Measurements from ENCODE around the gene KCNQ1. TPM values are rescaled to one million over a fixed set of nuclear protein-coding genes. Genes with fewer than 3 reads are reported as not detected.

The KCNQ1 gene
- total RNA-seq, 1 experiment from 2014 or later: not detected

DNA sequence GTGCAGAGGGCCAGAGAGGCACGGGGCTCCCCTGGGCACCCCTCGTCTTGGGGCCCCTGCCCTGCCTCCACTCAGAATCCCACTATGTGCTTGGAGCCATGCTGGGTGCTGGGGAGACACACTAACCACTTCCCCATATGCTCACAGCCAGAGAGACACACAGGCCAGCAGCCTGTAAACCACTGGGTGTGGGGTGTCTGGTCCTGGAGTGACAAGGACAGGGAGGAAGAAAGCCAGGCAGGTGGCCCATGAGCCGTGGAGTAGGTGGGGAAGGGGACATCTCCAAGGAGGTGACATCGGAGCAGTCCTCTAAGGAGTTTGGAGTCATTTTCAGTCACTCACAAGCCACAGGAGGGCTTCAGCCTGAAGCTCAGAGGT, 381.9 kb downstream of the KCNQ1 start:
- 0 out of 2 replicates have a peak, but pooled peaks cover 3% of the 10 kb centered on the region for H3F3A ChIP-seq (ENCODE audit: insufficient read depth, low read depth)
- no peak overlapping the region for H2AFZ ChIP-seq
- H3K4me2 ChIP-seq: no peak overlapping the region; the same call in 1 of the 2 replicates
- no peak for TF ChIP-seq EZH2 (IDR thresholded peaks at IDR 0.05; ENCODE audit: low read depth)
- TF ChIP-seq, protein P1, sequence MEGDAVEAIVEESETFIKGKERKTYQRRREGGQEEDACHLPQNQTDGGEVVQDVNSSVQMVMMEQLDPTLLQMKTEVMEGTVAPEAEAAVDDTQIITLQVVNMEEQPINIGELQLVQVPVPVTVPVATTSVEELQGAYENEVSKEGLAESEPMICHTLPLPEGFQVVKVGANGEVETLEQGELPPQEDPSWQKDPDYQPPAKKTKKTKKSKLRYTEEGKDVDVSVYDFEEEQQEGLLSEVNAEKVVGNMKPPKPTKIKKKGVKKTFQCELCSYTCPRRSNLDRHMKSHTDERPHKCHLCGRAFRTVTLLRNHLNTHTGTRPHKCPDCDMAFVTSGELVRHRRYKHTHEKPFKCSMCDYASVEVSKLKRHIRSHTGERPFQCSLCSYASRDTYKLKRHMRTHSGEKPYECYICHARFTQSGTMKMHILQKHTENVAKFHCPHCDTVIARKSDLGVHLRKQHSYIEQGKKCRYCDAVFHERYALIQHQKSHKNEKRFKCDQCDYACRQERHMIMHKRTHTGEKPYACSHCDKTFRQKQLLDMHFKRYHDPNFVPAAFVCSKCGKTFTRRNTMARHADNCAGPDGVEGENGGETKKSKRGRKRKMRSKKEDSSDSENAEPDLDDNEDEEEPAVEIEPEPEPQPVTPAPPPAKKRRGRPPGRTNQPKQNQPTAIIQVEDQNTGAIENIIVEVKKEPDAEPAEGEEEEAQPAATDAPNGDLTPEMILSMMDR (conservative IDR thresholded peaks at IDR 0.05): no peak
- BruUV-seq (replicated peaks): no TSS peak
- H3K4me3 ChIP-seq: no peak overlapping the region
- no peaks in the 10 kb centered on the region for H3K79me2 ChIP-seq (ENCODE audit: low read depth)
- DNase-seq: no peak
- H3K36me3 ChIP-seq (ENCODE audit: low read depth): no peaks in the 10 kb centered on the region
- peaks cover 19% of the 10 kb centered on the region for H3K4me1 ChIP-seq (replicated peaks; ENCODE audit: insufficient read depth)
- intact Hi-C loops (cut with micrococcal nuclease; ENCODE audit: unreplicated experiment): loop anchor here (5.0 kb wide), 1 partner anchor 61 kb away; the partner anchor contains the start of gene CDKN1C
- H3K9me3 ChIP-seq (ENCODE audit: insufficient read depth, low read depth): 0 out of 2 replicates have a peak, but pooled peaks cover 3% of the 10 kb centered on the region
- no peaks in the 10 kb centered on the region for H3K9me2 ChIP-seq (ENCODE audit: insufficient read depth)
- no peaks in the 10 kb centered on the region for H3K27me3 ChIP-seq (ENCODE audit: insufficient read depth, low read depth)
- POLR2A ChIA-PET (ENCODE audit: unreplicated experiment): interaction anchor here (0.5 kb wide), 1 partner anchor 450 kb away, joined by 3 read pairs; no protein-coding TSS in a partner anchor
- H3K27ac ChIP-seq: no peak overlapping the region
- no peaks in the 10 kb centered on the region for H4K20me1 ChIP-seq (ENCODE audit: insufficient read depth)
- CTCF ChIA-PET: no interaction called here

DNA sequence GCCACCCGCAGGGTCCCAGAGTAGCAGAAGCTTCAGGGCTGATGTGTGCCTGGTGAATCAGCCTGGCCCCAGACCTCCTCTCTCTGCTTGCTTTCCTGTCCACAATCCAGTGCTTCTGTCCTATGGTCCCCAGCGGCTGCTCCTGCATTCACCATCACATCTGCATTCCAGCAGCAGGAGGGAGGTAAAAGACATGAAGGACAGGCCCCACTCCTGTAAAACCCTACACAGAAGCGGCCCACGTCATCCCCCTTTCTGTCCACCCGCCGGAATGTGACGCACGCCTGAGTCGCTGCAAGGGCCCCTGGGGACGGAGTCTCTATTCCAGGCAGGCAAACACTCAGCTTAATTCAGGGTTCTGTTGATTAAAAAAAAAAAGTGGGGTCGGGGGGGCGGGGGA, 382.4 kb downstream of the KCNQ1 start:
- CTCF ChIA-PET: interaction anchor here (0.7 kb wide), 1 partner anchor 10 kb away, joined by 3 read pairs; no protein-coding TSS in a partner anchor
- 0 out of 2 replicates have a peak, but pooled peaks cover 3% of the 10 kb centered on the region for H3F3A ChIP-seq (ENCODE audit: insufficient read depth, low read depth)
- intact Hi-C loops (cut with micrococcal nuclease; ENCODE audit: unreplicated experiment): loop anchor here (5.0 kb wide), 1 partner anchor 60 kb away; the partner anchor contains the start of gene CDKN1C
- no peak overlapping the region for H3K27ac ChIP-seq
- 0 out of 2 replicates have a peak, but pooled peaks cover 3% of the 10 kb centered on the region for H3K9me3 ChIP-seq (ENCODE audit: insufficient read depth, low read depth)
- H3K9me2 ChIP-seq (ENCODE audit: insufficient read depth): no peaks in the 10 kb centered on the region
- TF ChIP-seq EZH2 (IDR thresholded peaks at IDR 0.05; ENCODE audit: low read depth): no peak
- TF ChIP-seq, protein P1 (conservative IDR thresholded peaks at IDR 0.05): no peak
- H3K79me2 ChIP-seq (ENCODE audit: low read depth): no peaks in the 10 kb centered on the region
- POLR2A ChIA-PET (ENCODE audit: unreplicated experiment): no interaction called here
- H4K20me1 ChIP-seq (ENCODE audit: insufficient read depth): no peaks in the 10 kb centered on the region
- no TSS peak for BruUV-seq (replicated peaks)
- peaks cover 19% of the 10 kb centered on the region for H3K4me1 ChIP-seq (replicated peaks; ENCODE audit: insufficient read depth)
- H3K36me3 ChIP-seq (ENCODE audit: low read depth): no peaks in the 10 kb centered on the region
- no peak for DNase-seq
- no peak overlapping the region for H3K4me2 ChIP-seq
- H3K27me3 ChIP-seq (ENCODE audit: insufficient read depth, low read depth): no peaks in the 10 kb centered on the region
- H2AFZ ChIP-seq: no peak overlapping the region
- H3K4me3 ChIP-seq: no peak overlapping the region

DNA sequence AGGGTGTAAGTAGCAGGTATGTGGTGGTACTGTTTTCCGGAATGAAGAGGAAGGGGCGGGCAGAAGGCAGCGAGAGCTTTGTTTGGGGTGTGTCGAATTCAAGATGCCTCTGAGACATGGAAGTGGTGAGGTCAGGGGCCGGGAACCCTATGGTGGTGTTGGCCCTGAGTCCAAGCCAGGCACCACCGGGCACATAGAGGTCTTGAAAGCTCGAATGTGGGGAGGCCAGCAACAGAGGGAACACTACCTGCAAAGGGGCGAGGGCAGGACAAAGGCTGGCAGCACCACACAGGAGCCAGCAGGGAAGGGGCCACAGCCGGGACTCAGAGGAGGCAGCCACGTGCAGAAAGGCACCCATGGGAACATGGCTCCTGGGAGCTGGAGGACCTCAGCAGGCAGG, 383.0 kb downstream of the KCNQ1 start:
- intact Hi-C loops (cut with micrococcal nuclease; ENCODE audit: unreplicated experiment): loop anchor here (5.0 kb wide), 1 partner anchor 60 kb away; the partner anchor contains the start of gene CDKN1C

More for the DNA sequence above, 383.0 kb downstream of the KCNQ1 start:
- Histone ChIP-seq H2AFZ (no peak overlapping the region), H3K27me3 (ENCODE audit: insufficient read depth, low read depth) (no peaks in the 10 kb centered on the region), H3K4me3 (no peak overlapping the region), H3K79me2 (ENCODE audit: low read depth) (no peaks in the 10 kb centered on the region), H3K4me2 (no peak overlapping the region), H3K9me3 (ENCODE audit: insufficient read depth, low read depth) (0 out of 2 replicates have a peak, but pooled peaks cover 3% of the 10 kb centered on the region), H3K27ac (no peak overlapping the region), H3K36me3 (ENCODE audit: low read depth) (no peaks in the 10 kb centered on the region), H3F3A (ENCODE audit: insufficient read depth, low read depth) (0 out of 2 replicates have a peak, but pooled peaks cover 3% of the 10 kb centered on the region), H4K20me1 (ENCODE audit: insufficient read depth) (no peaks in the 10 kb centered on the region), H3K4me1 (replicated peaks; ENCODE audit: insufficient read depth) (peaks cover 19% of the 10 kb centered on the region), H3K9me2 (ENCODE audit: insufficient read depth) (no peaks in the 10 kb centered on the region)
- CTCF ChIA-PET: interaction anchor here (0.7 kb wide), 1 partner anchor 10 kb away, joined by 3 read pairs; no protein-coding TSS in a partner anchor
- no TSS peak for BruUV-seq (replicated peaks)
- TF ChIP-seq, protein P1 (conservative IDR thresholded peaks at IDR 0.05): no peak
- no peak for TF ChIP-seq EZH2 (IDR thresholded peaks at IDR 0.05; ENCODE audit: low read depth)
- DNase-seq: no peak
- POLR2A ChIA-PET (ENCODE audit: unreplicated experiment): no interaction called here
